H1 (cell line): Measurements from ENCODE around the gene IQSEC3. TPM values are rescaled to one million over a fixed set of nuclear protein-coding genes. Genes with fewer than 3 reads are reported as not detected.
"Not testable (repeated sequence)": the region's sequence is repeated elsewhere in the genome, so short reads cannot be mapped to it uniquely, and the experiment has no call there.

Source experiments
- CTCF ChIA-PET: fragments of 300-600 bp; sonication (Branson Sonifier 250); formaldehyde crosslinking; loops from one replicate; lab custom pipeline; 2021; ENCODE audit not compliant: partially characterized antibody; lab: Charles Lee
- POLR2A ChIA-PET: fragments of 300-600 bp; sonication (Branson Sonifier 250); formaldehyde crosslinking; loops from one replicate; lab custom pipeline; 2021; ENCODE audit warnings: inconsistent platforms; ENCODE audit not compliant: partially characterized antibody; lab: Charles Lee
- DNase-seq, 2 experiments: peaks; one replicate each; pipeline versions ENCODE4 v3.0.0 to v3.0.0-alpha.2; 2010 to 2022; ENCODE audit warnings: low spot score in 2 of 2, low read depth in 1 of 2, mixed read lengths in 1 of 2
- FAIRE-seq: peaks from 2 replicates; lab custom pipeline; 2011; peaks lifted over from hg19 to GRCh38; lab: Jason Lieb, UNC
- H2AFZ ChIP-seq: 2 replicates; pipeline ENCODE4 v1.8.1; 2012; ENCODE audit warnings: low read length, inconsistent platforms
- H2AK5ac ChIP-seq: 2 replicates; pipeline ENCODE4 v1.6.1; 2013; ENCODE audit warnings: low read depth, low read length
- H2BK120ac ChIP-seq: replicated peaks from 2 replicates; pipeline ENCODE3; 2013; ENCODE audit warnings: low read depth, low read length, inconsistent platforms
- H2BK12ac ChIP-seq: 2 replicates; pipeline ENCODE4 v1.6.1; 2013; ENCODE audit warnings: low read depth, low read length
- H2BK15ac ChIP-seq: 2 replicates; pipeline ENCODE4 v1.6.1; 2013; ENCODE audit warnings: low read length
- H2BK20ac ChIP-seq: 2 replicates; pipeline ENCODE4 v1.6.1; 2013; ENCODE audit warnings: low read length
- H2BK5ac ChIP-seq: 2 replicates; pipeline ENCODE4 v1.6.1; 2013; ENCODE audit warnings: low read depth, low read length
- H3K14ac ChIP-seq: 2 replicates; pipeline ENCODE4 v1.6.1; 2013; ENCODE audit warnings: inconsistent platforms; ENCODE audit not compliant: insufficient read length
- H3K18ac ChIP-seq: 2 replicates; pipeline ENCODE4 v1.6.1; 2013; ENCODE audit warnings: low read length; ENCODE audit errors: extremely low read depth
- H3K23ac ChIP-seq: 2 replicates; pipeline ENCODE4 v1.6.1; 2013; ENCODE audit warnings: inconsistent platforms; ENCODE audit not compliant: insufficient read length
- H3K23me2 ChIP-seq: 2 replicates; pipeline ENCODE4 v1.6.1; 2013; ENCODE audit warnings: low read depth, low read length
- H3K27ac ChIP-seq: 2 replicates; pipeline ENCODE4 v1.6.1; 2011; ENCODE audit warnings: low read depth, low read length, inconsistent platforms
- H3K27me3 ChIP-seq, 4 experiments: replicated peaks in 1 of 4; 1 replicate in 1 of 4; 2 replicates in 3 of 4; pipeline versions ENCODE4 v1.6.1 to v1.8.1; 2011 to 2013; ENCODE audit warnings: low read length in 3 of 4, mild to moderate bottlenecking in 3 of 4, inconsistent platforms in 2 of 4, mixed read lengths in 2 of 4, moderate library complexity in 1 of 4; ENCODE audit not compliant: control insufficient read depth in 3 of 4, insufficient read depth in 3 of 4; ENCODE audit errors: extremely low read depth in 1 of 4
- H3K36me3 ChIP-seq, 4 experiments: 2 replicates each; pipeline versions ENCODE4 v1.6.1 to v1.8.1; 2011 to 2013; ENCODE audit warnings: mild to moderate bottlenecking in 4 of 4, low read length in 3 of 4, moderate library complexity in 2 of 4, control low read depth in 1 of 4, inconsistent platforms in 1 of 4; ENCODE audit not compliant: insufficient read depth in 4 of 4, control insufficient read depth in 2 of 4
- H3K4ac ChIP-seq: replicated peaks from 2 replicates; pipeline ENCODE3; 2013; ENCODE audit warnings: low read length, low read depth, mixed read lengths, inconsistent platforms; ENCODE audit not compliant: insufficient read length
- H3K4me1 ChIP-seq, 4 experiments: replicated peaks in 1 of 4; 1 replicate in 1 of 4; 2 replicates in 3 of 4; pipeline versions ENCODE4 v1.6.1 to v1.8.1; 2011 to 2013; ENCODE audit warnings: low read length in 3 of 4, inconsistent platforms in 2 of 4, mixed read lengths in 1 of 4; ENCODE audit not compliant: insufficient read depth in 4 of 4, control insufficient read depth in 3 of 4
- H3K4me2 ChIP-seq, 2 experiments: 2 replicates each; pipeline versions ENCODE4 v1.6.1 to v1.8.1; 2011 to 2013; ENCODE audit warnings: low read depth in 2 of 2, low read length in 2 of 2, control low read depth in 1 of 2, inconsistent platforms in 1 of 2, mild to moderate bottlenecking in 1 of 2; ENCODE audit not compliant: insufficient read depth in 1 of 2
- H3K4me3 ChIP-seq, 4 experiments: fragments of 200-600, 300-600 bp in 1 of 4; sonication (generic), shearing (Covaris generic), sonication (Bioruptor Twin) in 1 of 4; 2 replicates each; pipeline versions ENCODE4 v1.5.1 to v1.8.1; 2011 to 2016; ENCODE audit warnings: low read length in 4 of 4, low read depth in 3 of 4, control low read depth in 2 of 4, inconsistent platforms in 2 of 4, mild to moderate bottlenecking in 2 of 4, mixed read lengths in 1 of 4, moderate library complexity in 1 of 4; ENCODE audit not compliant: insufficient read depth in 2 of 4; ENCODE audit errors: extremely low read depth in 1 of 4
- H3K56ac ChIP-seq: replicated peaks from 2 replicates; pipeline ENCODE3; 2013; ENCODE audit warnings: low read depth, mild to moderate bottlenecking, mixed read lengths, low read length, inconsistent platforms; ENCODE audit not compliant: insufficient read length
- H3K79me1 ChIP-seq: 2 replicates; pipeline ENCODE4 v1.6.1; 2013; ENCODE audit warnings: low read depth, low read length, control low read depth
- H3K79me2 ChIP-seq, 2 experiments: 2 replicates each; pipeline versions ENCODE4 v1.6.1 to v1.8.1; 2012 to 2013; ENCODE audit warnings: low read length in 2 of 2, mild to moderate bottlenecking in 2 of 2, inconsistent platforms in 1 of 2; ENCODE audit not compliant: insufficient read depth in 2 of 2, control insufficient read depth in 1 of 2
- H3K9ac ChIP-seq, 4 experiments: replicated peaks in 1 of 4; 1 replicate in 1 of 4; 2 replicates in 3 of 4; pipeline versions ENCODE4 v1.6.1 to v1.8.1; 2011 to 2013; ENCODE audit warnings: low read depth in 3 of 4, low read length in 3 of 4, control low read depth in 2 of 4, mild to moderate bottlenecking in 2 of 4, moderate library complexity in 2 of 4, inconsistent platforms in 1 of 4; ENCODE audit errors: extremely low read depth in 1 of 4
- H3K9me3 ChIP-seq, 2 experiments: 2 replicates each; pipeline versions ENCODE4 v1.6.1 to v1.8.1; 2012 to 2013; ENCODE audit warnings: mild to moderate bottlenecking in 2 of 2, moderate library complexity in 2 of 2, control low read depth in 1 of 2, inconsistent platforms in 1 of 2, low read depth in 1 of 2, low read length in 1 of 2, mixed read lengths in 1 of 2; ENCODE audit not compliant: insufficient read depth in 2 of 2
- H4K20me1 ChIP-seq, 2 experiments: replicated peaks in 1 of 2; 2 replicates each; pipeline versions ENCODE3 to v1.8.1; 2011 to 2013; ENCODE audit warnings: inconsistent platforms in 2 of 2, low read length in 2 of 2, mild to moderate bottlenecking in 1 of 2; ENCODE audit not compliant: insufficient read depth in 2 of 2, control insufficient read depth in 1 of 2
- H4K5ac ChIP-seq: 2 replicates; pipeline ENCODE4 v1.6.1; 2013; ENCODE audit warnings: low read length, low read depth, mixed read lengths, inconsistent platforms; ENCODE audit not compliant: insufficient read length
- H4K8ac ChIP-seq: 2 replicates; pipeline ENCODE4 v1.8.0; 2013; ENCODE audit warnings: mild to moderate bottlenecking, moderate library complexity, low read length, inconsistent platforms; ENCODE audit not compliant: insufficient read depth; ENCODE audit errors: extremely low read depth
- H4K91ac ChIP-seq: replicated peaks from 2 replicates; pipeline ENCODE3; 2013; ENCODE audit warnings: low read length, mixed read lengths, inconsistent platforms; ENCODE audit not compliant: insufficient read length
- WGBS, 2 experiments: shearing (Covaris generic) in 1 of 2; methylation state at CpG; one replicate each; pipeline versions ENCODE4 v1.1.6 to v1.1.7; 2013 to 2015; ENCODE audit warnings: low lambda C conversion rate in 2 of 2, mixed read lengths in 2 of 2, inconsistent platforms in 1 of 2, low coverage in 1 of 2, missing lambda C conversion rate in 1 of 2; ENCODE audit not compliant: insufficient replicate concordance in 2 of 2, insufficient coverage in 1 of 2, insufficient read length in 1 of 2; ENCODE audit errors: extremely low coverage in 1 of 2, missing lambda C conversion rate in 1 of 2; 5-methylcytosine and 5-hydroxymethylcytosine counted together
- polyA plus RNA-seq, 7 experiments: library from polyadenylated mRNA; depleted of rRNA in 3 of 7; stranded (reverse) in 5 of 7; unstranded in 2 of 7; fragments of >200 nt in 5 of 7; fragments of 200-250 nt in 2 of 7; gene quantifications; 1 replicate in 5 of 7; 2 replicates in 1 of 7; 4 replicates in 1 of 7; pipeline versions ENCODE4 v1.2.1 to v1.2.3, GENCODE V29; 2011 to 2013; ENCODE audit warnings: missing spikeins in 2 of 7, mixed read lengths in 2 of 7
- total RNA-seq: library from RNA; stranded (reverse); fragmentation: NEBNext Ultra II Directional; extraction: Animal tissue kit (Norgen Biotek cat#: 25700); gene quantifications from 2 replicates; pipeline ENCODE4 v1.2.1, GENCODE V29; 2021

The IQSEC3 gene
- total and polyA plus RNA-seq, 2 of the 8 experiments (the other 6 are each of a cell fraction or from before 2014, with no cell fraction given), result 1.2 to 3.1 TPM

DNA sequence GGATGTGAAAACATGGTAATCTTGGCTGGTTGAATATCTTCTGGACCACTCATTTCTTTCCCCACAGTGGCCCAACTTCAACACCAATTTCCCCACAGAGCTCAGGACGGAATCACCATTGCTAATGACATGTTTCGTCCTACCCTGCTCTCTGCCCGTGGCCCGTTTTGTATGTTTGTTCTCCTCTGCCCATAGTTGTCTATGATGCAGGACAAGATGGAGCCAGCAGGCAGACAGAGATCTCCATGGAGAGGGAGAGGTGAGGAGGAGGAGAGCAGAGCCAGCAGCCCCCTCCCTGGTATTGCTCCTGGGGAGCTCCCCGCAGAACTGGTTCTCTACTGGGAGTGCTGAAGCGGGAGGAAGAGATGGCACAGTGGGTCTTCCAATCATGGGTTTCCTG lies 3.1 kb downstream of the IQSEC3 start:
- CTCF ChIA-PET, result not testable (repeated sequence)

DNA sequence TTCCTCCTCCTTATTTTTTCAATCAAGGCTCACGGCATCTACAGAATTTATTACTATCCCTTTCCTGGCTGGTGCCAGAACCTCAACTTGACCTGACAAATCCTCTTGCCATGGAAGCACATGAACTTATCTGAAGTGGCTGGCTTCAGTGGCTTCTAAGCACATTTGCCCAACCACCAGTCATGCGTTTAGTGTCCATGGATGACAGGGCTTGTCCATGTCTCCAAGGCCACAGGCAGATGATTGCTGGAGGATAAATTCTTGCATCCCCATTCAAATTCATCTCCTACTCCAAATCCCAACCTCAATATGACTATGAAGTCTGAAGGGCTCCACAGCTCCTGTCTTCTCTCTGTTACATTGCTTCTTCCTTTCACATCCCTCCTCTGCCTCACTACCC lies 4.0 kb downstream of the IQSEC3 start:
- H3K36me3 ChIP-seq, H3K4me3 ChIP-seq, H3K27me3 ChIP-seq, H4K91ac ChIP-seq, H2BK5ac ChIP-seq, H4K8ac ChIP-seq, H3K27ac ChIP-seq, H4K5ac ChIP-seq, H3K56ac ChIP-seq, POLR2A ChIA-PET, H3K23ac ChIP-seq, H3K23me2 ChIP-seq, H3K79me1 ChIP-seq, H4K20me1 ChIP-seq, H2BK20ac ChIP-seq, H2AK5ac ChIP-seq, H2BK120ac ChIP-seq, H3K9ac ChIP-seq, H2BK12ac ChIP-seq, H3K4ac ChIP-seq, H3K4me1 ChIP-seq, H3K79me2 ChIP-seq, DNase-seq, H3K14ac ChIP-seq, H3K18ac ChIP-seq, H2BK15ac ChIP-seq, H3K4me2 ChIP-seq, H3K9me3 ChIP-seq, CTCF ChIA-PET, FAIRE-seq, H2AFZ ChIP-seq: not testable (repeated sequence)
- WGBS, 2 experiments, result 79% methylated on average over 2 of the region's 2 CpGs; no CpG with 5 or more reads in 1 of the 2 experiments

More for the DNA sequence above, 3.1 kb downstream of the IQSEC3 start:
- H3K56ac ChIP-seq, H4K91ac ChIP-seq, H4K20me1 ChIP-seq, H2BK5ac ChIP-seq, H3K27ac ChIP-seq, H3K4me3 ChIP-seq, H3K4me1 ChIP-seq, H3K9me3 ChIP-seq, FAIRE-seq, H2BK12ac ChIP-seq, H2AFZ ChIP-seq, H2BK120ac ChIP-seq, H3K4me2 ChIP-seq, H3K27me3 ChIP-seq, H3K4ac ChIP-seq, H3K23ac ChIP-seq, DNase-seq, H4K5ac ChIP-seq, H3K18ac ChIP-seq, H4K8ac ChIP-seq, H3K79me1 ChIP-seq, POLR2A ChIA-PET, H3K23me2 ChIP-seq, H3K14ac ChIP-seq, H2BK15ac ChIP-seq, H2AK5ac ChIP-seq, H3K79me2 ChIP-seq, H3K9ac ChIP-seq, H2BK20ac ChIP-seq, H3K36me3 ChIP-seq: not testable (repeated sequence)
- WGBS, 2 experiments, result 89% methylated on average over 6 of the region's 6 CpGs; no CpG with 5 or more reads in 1 of the 2 experiments
